EL (cell line): ENCODE data around the gene ACO2.
A peak's percentile ranks its signal among the peaks of the same experiment; 100 is the strongest.

Experiments used
- DNase-seq: peaks from one replicate; pipeline ENCODE4 v3.0.0-alpha.2; 2016

Gene ACO2

DNA sequence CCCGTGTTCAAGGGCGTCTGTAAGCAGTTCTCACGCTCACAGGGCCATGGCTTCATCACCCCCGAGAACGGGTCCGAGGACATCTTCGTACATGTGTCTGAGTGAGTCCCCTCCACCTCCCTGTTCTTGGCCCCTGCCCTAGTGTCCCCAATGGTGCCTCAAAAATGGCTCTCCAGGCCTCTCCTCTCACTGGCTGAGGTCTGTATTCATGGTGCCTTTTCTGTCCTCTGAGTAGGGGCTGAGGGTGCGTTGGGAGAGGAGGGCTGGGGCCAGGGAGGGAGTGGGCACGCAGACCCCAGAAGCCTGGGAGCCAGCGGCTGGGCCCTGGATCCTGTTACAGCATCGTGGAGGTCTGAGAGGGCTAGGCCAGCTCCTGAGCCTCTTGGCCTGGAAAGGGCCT is 104.8 kb downstream of the ACO2 start:
- DNase-seq = no peak

DNA sequence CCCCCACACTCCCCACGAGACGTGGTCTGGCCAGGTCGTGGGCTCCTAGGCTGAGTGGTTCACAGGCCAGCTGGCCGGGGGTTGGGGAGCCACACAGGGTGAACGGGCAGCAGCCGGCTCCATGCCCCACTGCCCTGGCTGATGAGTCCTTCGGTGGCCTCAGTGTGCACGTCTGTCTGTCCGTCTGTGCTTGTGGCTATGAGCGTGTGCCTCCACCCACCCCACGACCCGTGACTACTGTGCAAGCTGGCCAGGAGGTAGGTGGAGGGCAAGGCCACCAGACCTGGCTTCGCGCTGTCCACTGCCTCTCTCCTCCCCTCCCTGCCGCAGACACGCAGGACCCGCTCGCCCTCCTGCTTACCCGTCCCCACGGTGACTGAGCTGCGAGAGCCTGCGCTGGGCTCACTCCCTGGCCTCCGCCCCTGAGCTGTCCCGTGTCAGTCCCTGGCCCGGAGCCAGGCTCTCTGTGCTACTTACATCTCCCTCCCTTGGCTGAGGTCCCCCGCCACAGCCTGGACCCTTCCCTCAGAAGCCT is 106.0 kb downstream of the ACO2 start:
- no peak for DNase-seq

DNA sequence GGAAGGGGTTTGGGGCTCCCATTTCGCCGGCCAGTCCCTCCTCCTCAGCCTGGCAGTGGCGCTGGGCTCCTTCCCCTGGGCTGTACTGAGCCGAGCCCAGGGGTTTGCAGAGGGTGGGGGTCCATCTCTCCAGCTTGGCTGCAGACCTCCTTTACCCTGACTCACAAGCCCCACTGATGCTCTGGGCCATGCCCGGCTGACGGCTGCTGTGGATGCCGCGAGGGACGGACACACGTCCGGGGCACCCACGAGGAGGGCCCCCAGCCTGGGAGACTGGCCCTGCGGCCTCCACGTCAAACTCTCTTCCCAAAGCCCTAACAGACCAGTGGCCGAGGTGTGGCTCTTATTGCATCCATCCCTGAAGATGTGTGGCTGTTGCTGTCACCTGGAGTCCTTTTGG is 106.6 kb downstream of the ACO2 start:
- DNase-seq = no peak

DNA sequence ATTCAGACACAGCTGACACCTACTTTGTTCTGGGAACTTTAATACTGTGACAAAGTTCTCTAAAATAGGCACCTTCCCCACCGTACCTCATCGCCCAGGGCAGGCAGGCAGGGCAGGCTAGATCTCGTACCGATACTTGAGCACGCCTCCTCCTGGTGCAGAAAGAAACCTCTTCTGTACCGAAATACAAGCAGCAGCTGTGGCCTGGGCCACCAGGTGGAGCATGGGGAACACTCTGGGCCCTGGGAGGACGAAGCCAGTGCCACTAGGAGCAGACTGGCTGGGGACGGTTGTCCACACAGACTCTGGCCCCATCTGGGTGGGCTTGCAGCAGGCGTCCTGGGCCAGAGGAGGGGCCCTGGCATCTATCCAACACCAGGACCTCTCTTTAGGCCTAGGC is 108.0 kb downstream of the ACO2 start:
- DNase-seq = peak; percentile 39

DNA sequence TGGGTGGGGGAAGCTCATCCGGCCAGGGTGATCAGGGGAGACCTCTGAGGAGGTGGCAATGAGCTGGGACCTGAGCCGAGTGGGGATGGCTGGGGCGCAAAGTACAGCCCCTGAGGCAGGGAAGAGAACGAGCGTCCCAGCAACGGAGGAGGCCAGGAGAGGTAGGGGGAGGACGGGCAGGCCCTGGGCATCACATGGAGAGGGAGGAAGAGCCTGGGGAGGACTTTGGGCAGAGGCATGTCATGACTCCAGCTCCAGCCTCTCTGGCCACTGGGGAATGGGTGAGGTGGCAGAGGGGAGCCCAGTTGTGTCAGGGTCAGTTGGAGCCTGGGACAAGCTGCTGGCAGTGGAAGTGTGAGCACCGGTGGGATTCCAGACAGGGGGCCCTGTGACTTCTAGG is 109.2 kb downstream of the ACO2 start:
- DNase-seq = no peak
